SIG-M5 (cell line): ENCODE data around the gene HTR3E.
A peak's percentile ranks its signal among the peaks of the same experiment; 100 is the strongest.
"Not testable (repeated sequence)": the region's sequence is repeated elsewhere in the genome, so short reads cannot be mapped to it uniquely, and the experiment has no call there.

Experiments used
- DNase-seq: peaks from one replicate; lab custom pipeline; 2025; lab: John Stamatoyannopoulos, UW

Gene HTR3E

GRCh38 chr3:184110316-184110725 lies 13.5 kb downstream of the HTR3E start:
- no peak for DNase-seq

GRCh38 chr3:184116017-184116416 lies 19.2 kb downstream of the HTR3E start:
- no peak for DNase-seq

GRCh38 chr3:184117636-184118035 lies 20.8 kb downstream of the HTR3E start:
- DNase-seq = no peak

- DNase-seq = not testable (repeated sequence)
Measured at GRCh38 chr3:184121031-184121430, 24.2 kb downstream of the HTR3E start.

- DNase-seq = no peak
Measured at GRCh38 chr3:184126006-184126405, 29.1 kb downstream of the HTR3E start.

- no peak for DNase-seq
Measured at GRCh38 chr3:184129012-184129411, 32.1 kb downstream of the HTR3E start.

- no peak for DNase-seq
Measured at GRCh38 chr3:184132945-184133344, 36.1 kb downstream of the HTR3E start.

GRCh38 chr3:184133840-184134745 lies 37.2 kb downstream of the HTR3E start:
- no peak for DNase-seq

- no peak for DNase-seq
Measured at GRCh38 chr3:184134746-184135148, 37.9 kb downstream of the HTR3E start.

GRCh38 chr3:184135149-184135910 lies 38.5 kb downstream of the HTR3E start, which contains the start of gene EIF2B5:
Gene EIF2B5 (plus strand): TSS chr3:184135358. CDS start chr3:184135386, 28 bp downstream.
- DNase-seq = peak; percentile 69

GRCh38 chr3:184135911-184136260 lies 39.0 kb downstream of the HTR3E start:
- no peak for DNase-seq

- no peak for DNase-seq
Measured at GRCh38 chr3:184140436-184140835, 43.6 kb downstream of the HTR3E start.

GRCh38 chr3:184142199-184142598 lies 45.3 kb downstream of the HTR3E start:
- DNase-seq = no peak

- no peak for DNase-seq
Measured at GRCh38 chr3:184143327-184143726, 46.5 kb downstream of the HTR3E start.

GRCh38 chr3:184144505-184144904 lies 47.6 kb downstream of the HTR3E start:
- no peak for DNase-seq

- DNase-seq = no peak
Measured at GRCh38 chr3:184145111-184145524, 48.3 kb downstream of the HTR3E start.

- DNase-seq = no peak
Measured at GRCh38 chr3:184145751-184146270, 48.9 kb downstream of the HTR3E start.

- no peak for DNase-seq
Measured at GRCh38 chr3:184148076-184148475, 51.2 kb downstream of the HTR3E start.

- no peak for DNase-seq
Measured at GRCh38 chr3:184149123-184149522, 52.3 kb downstream of the HTR3E start.

GRCh38 chr3:184149770-184150169 lies 52.9 kb downstream of the HTR3E start:
- not testable (repeated sequence) for DNase-seq

GRCh38 chr3:184154885-184155643 lies 58.2 kb downstream of the HTR3E start, which contains the start of gene DVL3:
Gene DVL3 (plus strand): TSS chr3:184155377. CDS start chr3:184155636, 259 bp downstream.
- no peak for DNase-seq
